GM19372 (cell line): ENCODE data around the gene THBS1.
A peak's percentile ranks its signal among the peaks of the same experiment; 100 is the strongest.

Experiments used
- ATAC-seq: cut with Tn5 transposase; IDR thresholded peaks from one replicate; pipeline ENCODE4 v1.9.1; 2021; ENCODE audit warnings: mild to moderate bottlenecking, low read depth, moderate library complexity; ENCODE audit not compliant: unreplicated experiment

The THBS1 gene

GRCh38 chr15:39580485-39581241, at the start of gene THBS1:
TSS of gene THBS1 (plus strand) at chr15:39581079. CDS start at chr15:39581858, 779 bp downstream.
- peak; percentile 38 for ATAC-seq

- ATAC-seq, result no peak
These were observed 45.9 kb upstream of the THBS1 start for GRCh38 chr15:39534996-39535395.

GRCh38 chr15:39535466-39535865, 45.4 kb upstream of the THBS1 start:
- no peak for ATAC-seq

- ATAC-seq, result no peak
These were observed 41.9 kb upstream of the THBS1 start for GRCh38 chr15:39538936-39539335.

GRCh38 chr15:39539466-39539865, 41.4 kb upstream of the THBS1 start:
- ATAC-seq, result no peak

- ATAC-seq, result no peak
These were observed 40.8 kb upstream of the THBS1 start for GRCh38 chr15:39539973-39540558.

- no peak for ATAC-seq
These were observed 38.4 kb upstream of the THBS1 start for GRCh38 chr15:39542385-39543065.

GRCh38 chr15:39543651-39544050, 37.2 kb upstream of the THBS1 start:
- ATAC-seq, result no peak

- ATAC-seq, result no peak
These were observed 34.0 kb upstream of the THBS1 start for GRCh38 chr15:39546842-39547241.

GRCh38 chr15:39548561-39548960, 32.3 kb upstream of the THBS1 start:
- ATAC-seq, result no peak

- ATAC-seq, result no peak
These were observed 31.0 kb upstream of the THBS1 start for GRCh38 chr15:39549912-39550311.

GRCh38 chr15:39551476-39551875, 29.4 kb upstream of the THBS1 start:
- no peak for ATAC-seq

GRCh38 chr15:39552556-39552955, 28.3 kb upstream of the THBS1 start:
- ATAC-seq, result no peak

- no peak for ATAC-seq
These were observed 26.8 kb upstream of the THBS1 start for GRCh38 chr15:39553947-39554693.

GRCh38 chr15:39554746-39555387, 26.0 kb upstream of the THBS1 start:
- ATAC-seq, result no peak

- ATAC-seq, result no peak
These were observed 25.0 kb upstream of the THBS1 start for GRCh38 chr15:39555885-39556284.

- no peak for ATAC-seq
These were observed 24.4 kb upstream of the THBS1 start for GRCh38 chr15:39556461-39556860.

- ATAC-seq, result no peak
These were observed 22.5 kb upstream of the THBS1 start for GRCh38 chr15:39558421-39558820.

GRCh38 chr15:39564972-39565665, 15.8 kb upstream of the THBS1 start:
- no peak for ATAC-seq

GRCh38 chr15:39565851-39566250, 15.0 kb upstream of the THBS1 start:
- ATAC-seq, result no peak
